HepG2 (cell line): ENCODE measurements around the gene MARF1. TPM values are rescaled to one million over a fixed set of nuclear protein-coding genes. Genes with fewer than 3 reads are reported as not detected.

Experiments used
- CBX5 ChIP-seq: sonication (generic); formaldehyde crosslinking; IDR thresholded peaks from 2 replicates; pipeline ENCODE4 v1.4.0; 2020; ENCODE audit warnings: missing genetic modification reagents, borderline replicate concordance
- CEBPB ChIP-seq: IDR thresholded peaks from 2 replicates; pipeline ENCODE4 v1.6.1; 2011; ENCODE audit warnings: low read depth, low read length, improper control_type of control experiment, borderline replicate concordance
- GRHL1 ChIP-seq: sonication (generic); formaldehyde crosslinking; conservative IDR thresholded peaks from 2 replicates; pipeline ENCODE4 v1.8.0; 2022; ENCODE audit warnings: missing genetic modification reagents
- NKX3-1 ChIP-seq: sonication (generic); formaldehyde crosslinking; IDR thresholded peaks from 2 replicates; pipeline ENCODE4 v1.5.0; 2020; ENCODE audit warnings: missing genetic modification reagents
- NR2F2 ChIP-seq: IDR thresholded peaks from 2 replicates; pipeline ENCODE4 v1.6.1; 2012; ENCODE audit warnings: low read depth, inconsistent platforms, borderline replicate concordance
- PHF21A ChIP-seq: sonication (generic); formaldehyde crosslinking; IDR thresholded peaks from 2 replicates; pipeline ENCODE4 v1.5.0; 2020; ENCODE audit warnings: mild to moderate bottlenecking, missing genetic modification reagents
- RBAK ChIP-seq: sonication (generic); formaldehyde crosslinking; IDR thresholded peaks from 2 replicates; pipeline ENCODE4 v1.5.1; 2020; ENCODE audit warnings: mild to moderate bottlenecking, missing genetic modification reagents
- SMAD9 ChIP-seq: sonication (generic); formaldehyde crosslinking; IDR thresholded peaks from 2 replicates; pipeline ENCODE4 v1.5.1; 2020; ENCODE audit warnings: mild to moderate bottlenecking, missing genetic modification reagents
- SRSF4 ChIP-seq: fragments of 200-400 bp; formaldehyde crosslinking; IDR thresholded peaks from one replicate; pipeline ENCODE4 v1.6.1; 2018; ENCODE audit warnings: mild to moderate bottlenecking, low read depth, low read length, moderate library complexity; ENCODE audit not compliant: poor library complexity, severe bottlenecking
- ZFP36L2 ChIP-seq: sonication (generic); formaldehyde crosslinking; IDR thresholded peaks from 2 replicates; pipeline ENCODE4 v1.4.0; 2020; ENCODE audit warnings: missing genetic modification reagents
- ZNF207 ChIP-seq: fragments of 450-650 bp; IDR thresholded peaks from 2 replicates; pipeline ENCODE4 v1.6.1; 2016; ENCODE audit warnings: antibody characterized with exemption, borderline replicate concordance
- ZNF557 ChIP-seq: sonication (generic); formaldehyde crosslinking; IDR thresholded peaks from 2 replicates; pipeline ENCODE4 v1.4.0; 2020; ENCODE audit warnings: missing genetic modification reagents
- ZNF839 ChIP-seq: sonication (generic); formaldehyde crosslinking; IDR thresholded peaks from 2 replicates; pipeline ENCODE4 v1.4.0; 2020; ENCODE audit warnings: missing genetic modification reagents, mild to moderate bottlenecking, borderline replicate concordance
- polyA plus RNA-seq, 8 experiments: library from polyadenylated mRNA; depleted of rRNA in 3 of 8; stranded (reverse) in 7 of 8; unstranded in 1 of 8; fragments of >200 nt; fragmentation: Illumina TruSeq in 4 of 8; extraction: Trizol in 4 of 8; gene quantifications; 2 replicates each; pipeline versions ENCODE4 v1.2.1 to v1.2.3, GENCODE V29; 2011 to 2016; ENCODE audit warnings: low read depth in 4 of 8, missing spikeins in 1 of 8, mixed read lengths in 1 of 8; ENCODE audit not compliant: insufficient read depth in 1 of 8
- total RNA-seq, 5 experiments: library from RNA; depleted of rRNA; stranded (reverse); fragments of >200 nt; fragmentation: Illumina TruSeq; extraction: Trizol; gene quantifications; 2 replicates each; pipeline ENCODE4 v1.2.3, GENCODE V29; 2016; ENCODE audit warnings: low read depth in 1 of 5
- TF ChIP-seq, protein P1 (sequence below), 2 experiments: sonication (generic) in 1 of 2; formaldehyde crosslinking in 1 of 2; IDR thresholded peaks; 2 replicates each; pipeline versions ENCODE4 v1.5.1 to v1.6.1; 2011 to 2020; ENCODE audit warnings: borderline replicate concordance in 1 of 2, low read depth in 1 of 2, low read length in 1 of 2, mild to moderate bottlenecking in 1 of 2, missing genetic modification reagents in 1 of 2, moderate library complexity in 1 of 2
- TF ChIP-seq, protein P2 (sequence below): sonication (generic); formaldehyde crosslinking; IDR thresholded peaks from 2 replicates; pipeline ENCODE4 v1.8.1; 2023; ENCODE audit warnings: mild to moderate bottlenecking, missing genetic modification reagents

The MARF1 gene
- total and polyA plus RNA-seq, 2 of the 13 experiments (the other 11 are each of a cell fraction or from before 2014, with no cell fraction given) = 8.7 to 20.7 TPM

- TF ChIP-seq ZNF557 (CRISPR knock-in tag) = 0 out of 2 replicates have a peak, but pooled peaks have one; percentile 27
- TF ChIP-seq GRHL1 (CRISPR knock-in tag) = no peak
- no peak for TF ChIP-seq SRSF4
- TF ChIP-seq ZNF839 = no peak
- TF ChIP-seq SMAD9 (CRISPR knock-in tag) = peak; percentile 32; the same call in 1 of the 2 replicates
- TF ChIP-seq RBAK (CRISPR knock-in tag) = no peak
- no peak for TF ChIP-seq ZNF207
- TF ChIP-seq, protein P1, sequence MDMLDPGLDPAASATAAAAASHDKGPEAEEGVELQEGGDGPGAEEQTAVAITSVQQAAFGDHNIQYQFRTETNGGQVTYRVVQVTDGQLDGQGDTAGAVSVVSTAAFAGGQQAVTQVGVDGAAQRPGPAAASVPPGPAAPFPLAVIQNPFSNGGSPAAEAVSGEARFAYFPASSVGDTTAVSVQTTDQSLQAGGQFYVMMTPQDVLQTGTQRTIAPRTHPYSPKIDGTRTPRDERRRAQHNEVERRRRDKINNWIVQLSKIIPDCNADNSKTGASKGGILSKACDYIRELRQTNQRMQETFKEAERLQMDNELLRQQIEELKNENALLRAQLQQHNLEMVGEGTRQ (IDR thresholded peaks at IDR 0.05; ENCODE audit: low read depth, low read length) = no peak
- TF ChIP-seq, protein P1 (CRISPR knock-in tag; IDR thresholded peaks at IDR 0.05; ENCODE audit: borderline replicate concordance) = no peak
- peak; percentile 73; the same call in 1 of the 2 replicates for TF ChIP-seq PHF21A (CRISPR knock-in tag)
- TF ChIP-seq NR2F2 = no peak
- no peak; the same call in 1 of the 2 replicates for TF ChIP-seq CBX5 (CRISPR knock-in tag)
- TF ChIP-seq, protein P2, sequence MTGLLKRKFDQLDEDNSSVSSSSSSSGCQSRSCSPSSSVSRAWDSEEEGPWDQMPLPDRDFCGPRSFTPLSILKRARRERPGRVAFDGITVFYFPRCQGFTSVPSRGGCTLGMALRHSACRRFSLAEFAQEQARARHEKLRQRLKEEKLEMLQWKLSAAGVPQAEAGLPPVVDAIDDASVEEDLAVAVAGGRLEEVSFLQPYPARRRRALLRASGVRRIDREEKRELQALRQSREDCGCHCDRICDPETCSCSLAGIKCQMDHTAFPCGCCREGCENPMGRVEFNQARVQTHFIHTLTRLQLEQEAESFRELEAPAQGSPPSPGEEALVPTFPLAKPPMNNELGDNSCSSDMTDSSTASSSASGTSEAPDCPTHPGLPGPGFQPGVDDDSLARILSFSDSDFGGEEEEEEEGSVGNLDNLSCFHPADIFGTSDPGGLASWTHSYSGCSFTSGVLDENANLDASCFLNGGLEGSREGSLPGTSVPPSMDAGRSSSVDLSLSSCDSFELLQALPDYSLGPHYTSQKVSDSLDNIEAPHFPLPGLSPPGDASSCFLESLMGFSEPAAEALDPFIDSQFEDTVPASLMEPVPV = peak; percentile 46; the same call in 1 of the 2 replicates
- TF ChIP-seq CEBPB = no peak
- TF ChIP-seq NKX3-1 (CRISPR knock-in tag) = no peak
- no peak for TF ChIP-seq ZFP36L2 (CRISPR knock-in tag)
These were observed 32.5 kb downstream of the MARF1 start (continued) for GRCh38 chr16:15610369-15610871.
